HCT116 (cell line): Measurements from ENCODE around the gene GPALPP1. TPM values are rescaled to one million over a fixed set of nuclear protein-coding genes. Genes with fewer than 3 reads are reported as not detected.

Experiments
- ATAC-seq: fragments of 200-7000 bp; cut with Tn5 transposase; 2 replicates; pipeline ENCODE4 v1.9.1; 2020; ENCODE audit warnings: mild to moderate bottlenecking, moderate library complexity
- BruUV-seq: library from RNA; stranded (reverse); fragments of 400-500 nt; replicated peaks from 2 replicates; lab custom pipeline; 2021; lab: Mats Ljungman, UMichigan
- CTCF ChIA-PET: fragments of 300-600 bp; sonication (Branson Sonifier 250); formaldehyde crosslinking; loops from one replicate; lab custom pipeline; 2021; ENCODE audit warnings: antibody characterized with exemption; lab: Charles Lee
- POLR2A ChIA-PET: fragments of 300-600, 350-600 bp; sonication (Branson Sonifier 250); formaldehyde crosslinking; loops from one replicate; lab custom pipeline; 2021; ENCODE audit warnings: antibody characterized with exemption; lab: Charles Lee
- RAD21 ChIA-PET, 2 experiments: fragments of 300-600 bp; sonication (Branson Sonifier 250); formaldehyde crosslinking; loops; one replicate each; lab custom pipeline; 2023; ENCODE audit warnings: low total read pairs in 2 of 2; ENCODE audit not compliant: uncharacterized antibody in 2 of 2, unreplicated experiment in 2 of 2, low non-redundant PET in 1 of 2; lab: Charles Lee
- DNase-seq: peaks from one replicate; pipeline ENCODE4 v3.0.0-alpha.2; 2010; ENCODE audit warnings: low read depth, low spot score
- H2AFZ ChIP-seq: fragments of 200-600 bp; shearing (Covaris generic), sonication (generic); 2 replicates; pipeline ENCODE4 v1.6.1; 2017; ENCODE audit warnings: low read depth, mixed run types, mixed read lengths, antibody characterized with exemption, low read length; ENCODE audit not compliant: poor library complexity, severe bottlenecking
- H3K27ac ChIP-seq: 2 replicates; pipeline ENCODE4 v1.5.1; 2012; ENCODE audit warnings: low read depth, low read length
- H3K27me3 ChIP-seq: fragments of 200-600 bp; sonication (generic); 2 replicates; pipeline ENCODE4 v1.6.1; 2016; ENCODE audit warnings: mixed run types, low read length, mixed read lengths; ENCODE audit not compliant: insufficient read depth
- H3K36me3 ChIP-seq, 2 experiments: fragments of 200-500 bp in 1 of 2; fragments of 200-600 bp in 1 of 2; sonication (Bioruptor generic) in 1 of 2; sonication (generic) in 1 of 2; 2 replicates each; pipeline versions ENCODE4 v1.5.1 to v1.6.1; 2014 to 2016; ENCODE audit warnings: low read length in 2 of 2, inconsistent platforms in 1 of 2, mixed read lengths in 1 of 2, mixed run types in 1 of 2; ENCODE audit not compliant: insufficient read depth in 2 of 2, control insufficient read depth in 1 of 2
- H3K4me1 ChIP-seq, 2 experiments: fragments of 200-600 bp in 1 of 2; sonication (generic) in 1 of 2; 2 replicates each; pipeline versions ENCODE4 v1.5.1 to v1.6.1; 2012 to 2017; ENCODE audit warnings: low read length in 2 of 2, inconsistent platforms in 1 of 2, mild to moderate bottlenecking in 1 of 2, mixed read lengths in 1 of 2, mixed run types in 1 of 2, moderate library complexity in 1 of 2; ENCODE audit not compliant: insufficient read depth in 2 of 2, control insufficient read depth in 1 of 2
- H3K4me2 ChIP-seq: fragments of 200-600 bp; sonication (generic); 2 replicates; pipeline ENCODE4 v1.6.1; 2017; ENCODE audit warnings: mixed run types, low read length, mixed read lengths
- H3K4me3 ChIP-seq, 2 experiments: fragments of 200-600 bp in 1 of 2; sonication (generic) in 1 of 2; replicated peaks in 1 of 2; 2 replicates each; pipeline ENCODE4 v1.5.1; 2011 to 2016; ENCODE audit warnings: low read length in 2 of 2, control low read depth in 1 of 2, low read depth in 1 of 2, mild to moderate bottlenecking in 1 of 2, mixed read lengths in 1 of 2, mixed run types in 1 of 2
- H3K79me2 ChIP-seq: fragments of 200-600 bp; sonication (generic); 2 replicates; pipeline ENCODE4 v1.6.1; 2017; ENCODE audit warnings: mild to moderate bottlenecking, mixed run types, low read length, moderate library complexity, mixed read lengths; ENCODE audit not compliant: insufficient read depth
- H3K9ac ChIP-seq: fragments of 200-600 bp; sonication (generic); 2 replicates; pipeline ENCODE4 v1.6.1; 2016; ENCODE audit warnings: low read length, mixed read lengths
- H3K9me2 ChIP-seq: fragments of 200-600 bp; sonication (generic), shearing (Covaris generic); 2 replicates; pipeline ENCODE4 v1.6.1; 2017; ENCODE audit warnings: mixed run types, mild to moderate bottlenecking, moderate library complexity; ENCODE audit not compliant: insufficient read depth
- H3K9me3 ChIP-seq, 2 experiments: fragments of 200-500 bp in 1 of 2; fragments of 200-600 bp in 1 of 2; sonication (Bioruptor generic) in 1 of 2; sonication (generic) in 1 of 2; 2 replicates each; pipeline ENCODE4 v1.6.1; 2014 to 2017; ENCODE audit warnings: low read length in 2 of 2, mixed read lengths in 2 of 2, inconsistent platforms in 1 of 2, low read depth in 1 of 2, mild to moderate bottlenecking in 1 of 2, mixed run types in 1 of 2, moderate library complexity in 1 of 2; ENCODE audit not compliant: control insufficient read depth in 1 of 2, insufficient read depth in 1 of 2
- H4K20me1 ChIP-seq: fragments of 200-600 bp; sonication (generic), shearing (Covaris generic); 2 replicates; pipeline ENCODE4 v1.6.1; 2017; ENCODE audit warnings: mixed run types, mild to moderate bottlenecking, moderate library complexity; ENCODE audit not compliant: insufficient read depth
- CBX3 ChIP-seq: IDR thresholded peaks from 2 replicates; pipeline ENCODE4 v1.6.1; 2012; ENCODE audit warnings: low read depth
- CEBPB ChIP-seq: IDR thresholded peaks from 2 replicates; pipeline ENCODE4 v1.6.1; 2012; ENCODE audit warnings: low read depth
- EGR1 ChIP-seq: IDR thresholded peaks from 2 replicates; pipeline ENCODE4 v1.6.1; 2012; ENCODE audit warnings: low read depth
- ELF1 ChIP-seq: IDR thresholded peaks from 2 replicates; pipeline ENCODE4 v1.6.1; 2012; ENCODE audit warnings: low read depth, borderline replicate concordance
- EZH2 ChIP-seq: fragments of 200-600 bp; sonication (generic); IDR thresholded peaks from 2 replicates; pipeline ENCODE4 v1.6.1; 2017; ENCODE audit warnings: antibody characterized with exemption, mixed run types
- EZH2phosphoT487 ChIP-seq: fragments of 200-600 bp; IDR thresholded peaks from 2 replicates; pipeline ENCODE4 v1.6.1; 2018; ENCODE audit warnings: antibody characterized with exemption, borderline replicate concordance
- FOSL1 ChIP-seq: IDR thresholded peaks from 2 replicates; pipeline ENCODE4 v1.6.1; 2012; ENCODE audit warnings: low read depth
- JUND ChIP-seq: IDR thresholded peaks from 2 replicates; pipeline ENCODE4 v1.6.1; 2012
- MAX ChIP-seq: IDR thresholded peaks from 2 replicates; pipeline ENCODE4 v1.6.1; 2012
- POLR2A ChIP-seq: IDR thresholded peaks from 2 replicates; pipeline ENCODE4 v1.7.0; 2011; ENCODE audit warnings: borderline replicate concordance; ENCODE audit not compliant: insufficient read depth, insufficient read length; ENCODE audit errors: extremely low read depth
- POLR2AphosphoS5 ChIP-seq: IDR thresholded peaks from 2 replicates; pipeline ENCODE4 v1.6.1; 2011; ENCODE audit warnings: mild to moderate bottlenecking, low read depth, low read length, moderate library complexity
- RAD21 ChIP-seq: IDR thresholded peaks from 2 replicates; pipeline ENCODE4 v1.6.1; 2012; ENCODE audit warnings: low read depth, mild to moderate bottlenecking
- REST ChIP-seq: IDR thresholded peaks from 2 replicates; pipeline ENCODE4 v1.6.1; 2012; ENCODE audit warnings: low read depth
- SIN3A ChIP-seq: IDR thresholded peaks from 2 replicates; pipeline ENCODE4 v1.6.1; 2012; ENCODE audit warnings: low read depth
- SP1 ChIP-seq: IDR thresholded peaks from 2 replicates; pipeline ENCODE4 v1.6.1; 2012; ENCODE audit warnings: low read depth
- SRF ChIP-seq: IDR thresholded peaks from 2 replicates; pipeline ENCODE4 v1.6.1; 2012; ENCODE audit warnings: low read depth
- TCF7L2 ChIP-seq: IDR thresholded peaks from 2 replicates; pipeline ENCODE4 v1.7.0; 2011; ENCODE audit warnings: borderline replicate concordance, inconsistent platforms; ENCODE audit not compliant: insufficient read depth, insufficient read length; ENCODE audit errors: extremely low read depth
- ZBTB33 ChIP-seq: IDR thresholded peaks from 2 replicates; pipeline ENCODE4 v1.6.1; 2011; ENCODE audit warnings: mild to moderate bottlenecking, low read length, moderate library complexity; ENCODE audit not compliant: insufficient replicate concordance; ENCODE audit errors: extremely low read depth
- ZNF274 ChIP-seq: fragments of 200-500 bp; sonication (Bioruptor generic); IDR thresholded peaks from 2 replicates; pipeline ENCODE4 v1.6.1; 2014; ENCODE audit warnings: mild to moderate bottlenecking, low read depth, low read length, inconsistent platforms
- intact Hi-C: fragments of 100-400 bp; cut with micrococcal nuclease; formaldehyde crosslinking; loops from 2 replicates; pipeline ENCODE4 v1.10.0; 2022
- total RNA-seq: library from RNA; stranded (reverse); gene quantifications from one replicate; pipeline ENCODE4 v1.2.1, GENCODE V29; 2021; ENCODE audit not compliant: unreplicated experiment
- TF ChIP-seq, protein P1 (sequence below): IDR thresholded peaks from 2 replicates; pipeline ENCODE4 v1.6.1; 2012

GPALPP1 gene
- total RNA-seq, 1 experiment from 2014 or later: 21.3 TPM

DNA sequence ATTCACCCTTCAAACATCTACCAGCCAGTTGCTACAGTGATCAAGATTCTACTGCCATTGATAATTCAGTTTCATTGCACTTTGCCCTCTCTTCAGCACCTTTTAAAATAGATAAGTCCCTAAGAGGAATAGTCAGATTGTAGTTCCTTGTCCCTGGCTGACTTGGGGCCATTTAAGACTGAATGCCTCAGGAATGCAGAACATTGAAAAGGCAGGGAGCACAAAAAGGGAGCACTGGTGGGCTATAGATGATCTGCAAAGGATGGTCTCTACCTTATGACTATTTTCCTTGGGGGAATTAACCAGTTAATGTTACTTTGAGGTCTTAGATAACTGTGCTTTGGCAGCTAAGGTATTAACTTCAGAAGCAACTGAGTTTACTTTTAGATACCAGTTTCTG is 46.9 kb downstream of the GPALPP1 start:
- ChIA-PET RAD21 (interaction anchor here in 1 of 2 experiments (0.6 kb wide), 1 partner anchor 627 kb away, joined by 4 read pairs; no protein-coding TSS in a partner anchor), POLR2A (no interaction called here), CTCF (no interaction called here)
- Histone ChIP-seq H3K36me3 (no peaks in the 10 kb centered on the region), H3K79me2 (no peaks in the 10 kb centered on the region), H3K4me2 (no peak overlapping the region), H3K4me3 (no peak overlapping the region), H2AFZ (no peak overlapping the region), H3K27ac (no peak overlapping the region), H3K9ac (no peak overlapping the region), H3K9me2 (no peaks in the 10 kb centered on the region), H3K9me3 (no peaks in the 10 kb centered on the region), H4K20me1 (no peaks in the 10 kb centered on the region), H3K27me3 (no peaks in the 10 kb centered on the region), H3K4me1 (peaks cover 0 to 11% of the 10 kb centered on the region in 2 experiments; a peak in 2 of 4 replicates)
- ATAC-seq (no peak), DNase-seq (no peak)
- intact Hi-C loops: no loop called here
- BruUV-seq: no TSS peak
- TF ChIP-seq JUND (no peak), ELF1 (no peak), SIN3A (no peak), ZBTB33 (no peak), MAX (no peak), EGR1 (no peak), SRF (no peak), SP1 (no peak), CBX3 (no peak), CEBPB (no peak), ZNF274 (no peak), EZH2phosphoT487 (no peak), FOSL1 (no peak), POLR2A (no peak), TCF7L2 (no peak), REST (no peak), EZH2 (no peak), POLR2AphosphoS5 (no peak), RAD21 (no peak)
- TF ChIP-seq, protein P1, sequence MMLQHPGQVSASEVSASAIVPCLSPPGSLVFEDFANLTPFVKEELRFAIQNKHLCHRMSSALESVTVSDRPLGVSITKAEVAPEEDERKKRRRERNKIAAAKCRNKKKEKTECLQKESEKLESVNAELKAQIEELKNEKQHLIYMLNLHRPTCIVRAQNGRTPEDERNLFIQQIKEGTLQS: no peak
